ENCODE data around the gene HMOX1. TPM values are rescaled to one million over a fixed set of nuclear protein-coding genes. Genes with fewer than 3 reads are reported as not detected.

Gene HMOX1
- total and polyA plus RNA-seq, 8 donors, result 2.2 to 106 (median 11.4) TPM; not detected in 1

DNA sequence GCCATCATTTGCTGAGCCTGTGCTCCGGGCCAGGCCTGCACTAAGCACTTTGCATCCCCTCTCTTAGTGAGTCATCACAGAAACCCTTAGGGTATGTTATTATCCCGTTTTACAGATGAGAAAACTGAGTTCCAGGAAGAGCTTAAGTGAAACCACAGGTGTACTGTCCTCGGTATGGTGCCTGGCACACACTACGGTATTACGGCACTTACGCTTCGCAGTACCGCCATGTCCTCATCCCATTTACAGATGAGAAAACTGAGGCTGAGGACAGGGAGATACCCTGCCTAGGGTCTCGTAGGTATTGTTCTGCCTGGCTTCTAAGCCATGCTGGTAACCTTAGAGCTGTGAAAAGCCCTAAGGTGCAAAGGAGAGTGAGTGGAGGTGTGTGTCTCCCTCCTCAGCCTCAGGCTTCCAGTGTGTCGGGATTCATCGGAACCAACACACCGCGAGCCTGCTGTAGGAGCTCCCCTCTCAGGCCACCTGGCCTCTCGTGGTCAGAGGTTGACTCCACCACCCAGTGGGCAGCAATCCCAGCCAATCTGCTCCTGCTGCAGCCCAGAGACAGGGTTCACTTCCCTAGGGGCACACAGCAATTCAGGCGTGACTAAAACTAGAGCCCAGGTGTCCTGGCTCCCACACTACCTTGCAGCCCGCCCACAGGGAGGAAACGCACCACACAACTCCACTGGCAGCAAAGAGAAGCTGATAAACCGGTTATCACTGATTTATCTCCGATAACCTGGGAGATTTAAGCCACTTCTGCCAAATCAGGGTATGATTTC lies 39.6 kb upstream of the HMOX1 start:
- WGBS, 5 donors, result 86 to 90% (median 88%) methylated on average over 18 to 19 of the region's 19 CpGs
- H3K36me3 ChIP-seq, result peaks cover 69 to 100% (median 99%) of the 10 kb centered on the region in 4 donors
- no peak overlapping the region for H3K4me3 ChIP-seq
- intact Hi-C loops (cut with DNase I; ENCODE audit: low total_unique reads), result no loop called here
- no peak for TF ChIP-seq EP300 (IDR thresholded peaks at IDR 0.05)
- TF ChIP-seq POLR2AphosphoS5 (IDR thresholded peaks at IDR 0.05), result no peak
- no peak for TF ChIP-seq POLR2A (IDR thresholded peaks at IDR 0.05)
- TF ChIP-seq, protein P1, sequence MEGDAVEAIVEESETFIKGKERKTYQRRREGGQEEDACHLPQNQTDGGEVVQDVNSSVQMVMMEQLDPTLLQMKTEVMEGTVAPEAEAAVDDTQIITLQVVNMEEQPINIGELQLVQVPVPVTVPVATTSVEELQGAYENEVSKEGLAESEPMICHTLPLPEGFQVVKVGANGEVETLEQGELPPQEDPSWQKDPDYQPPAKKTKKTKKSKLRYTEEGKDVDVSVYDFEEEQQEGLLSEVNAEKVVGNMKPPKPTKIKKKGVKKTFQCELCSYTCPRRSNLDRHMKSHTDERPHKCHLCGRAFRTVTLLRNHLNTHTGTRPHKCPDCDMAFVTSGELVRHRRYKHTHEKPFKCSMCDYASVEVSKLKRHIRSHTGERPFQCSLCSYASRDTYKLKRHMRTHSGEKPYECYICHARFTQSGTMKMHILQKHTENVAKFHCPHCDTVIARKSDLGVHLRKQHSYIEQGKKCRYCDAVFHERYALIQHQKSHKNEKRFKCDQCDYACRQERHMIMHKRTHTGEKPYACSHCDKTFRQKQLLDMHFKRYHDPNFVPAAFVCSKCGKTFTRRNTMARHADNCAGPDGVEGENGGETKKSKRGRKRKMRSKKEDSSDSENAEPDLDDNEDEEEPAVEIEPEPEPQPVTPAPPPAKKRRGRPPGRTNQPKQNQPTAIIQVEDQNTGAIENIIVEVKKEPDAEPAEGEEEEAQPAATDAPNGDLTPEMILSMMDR (IDR thresholded peaks at IDR 0.05), result no peak
- H3K27me3 ChIP-seq, result no peaks in the 10 kb centered on the region
- no peak for DNase-seq
- no peaks in the 10 kb centered on the region for H3K9me3 ChIP-seq
- H3K4me1 ChIP-seq, result no peaks in the 10 kb centered on the region
- H3K27ac ChIP-seq, result no peak overlapping the region

DNA sequence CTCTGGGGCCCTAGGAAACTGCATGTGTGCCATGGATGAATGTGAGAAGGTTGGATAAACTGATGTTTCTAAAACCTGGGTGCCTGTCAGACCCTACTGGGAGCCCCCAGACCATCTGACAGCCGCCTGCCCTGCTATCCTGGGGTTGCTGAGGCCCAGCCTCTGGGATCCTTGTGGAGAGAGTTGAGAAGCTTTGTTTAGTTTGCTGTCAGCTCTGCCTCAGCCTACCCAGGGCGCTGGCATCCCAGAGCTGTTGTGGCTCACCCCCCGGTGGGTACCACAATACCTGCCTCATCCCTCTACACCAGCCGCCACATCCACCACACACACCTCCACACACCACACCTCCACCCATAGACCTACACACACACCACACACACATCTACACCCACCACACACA lies 38.5 kb upstream of the HMOX1 start:
- intact Hi-C loops (cut with DNase I; ENCODE audit: low total_unique reads), result no loop called here

DNA sequence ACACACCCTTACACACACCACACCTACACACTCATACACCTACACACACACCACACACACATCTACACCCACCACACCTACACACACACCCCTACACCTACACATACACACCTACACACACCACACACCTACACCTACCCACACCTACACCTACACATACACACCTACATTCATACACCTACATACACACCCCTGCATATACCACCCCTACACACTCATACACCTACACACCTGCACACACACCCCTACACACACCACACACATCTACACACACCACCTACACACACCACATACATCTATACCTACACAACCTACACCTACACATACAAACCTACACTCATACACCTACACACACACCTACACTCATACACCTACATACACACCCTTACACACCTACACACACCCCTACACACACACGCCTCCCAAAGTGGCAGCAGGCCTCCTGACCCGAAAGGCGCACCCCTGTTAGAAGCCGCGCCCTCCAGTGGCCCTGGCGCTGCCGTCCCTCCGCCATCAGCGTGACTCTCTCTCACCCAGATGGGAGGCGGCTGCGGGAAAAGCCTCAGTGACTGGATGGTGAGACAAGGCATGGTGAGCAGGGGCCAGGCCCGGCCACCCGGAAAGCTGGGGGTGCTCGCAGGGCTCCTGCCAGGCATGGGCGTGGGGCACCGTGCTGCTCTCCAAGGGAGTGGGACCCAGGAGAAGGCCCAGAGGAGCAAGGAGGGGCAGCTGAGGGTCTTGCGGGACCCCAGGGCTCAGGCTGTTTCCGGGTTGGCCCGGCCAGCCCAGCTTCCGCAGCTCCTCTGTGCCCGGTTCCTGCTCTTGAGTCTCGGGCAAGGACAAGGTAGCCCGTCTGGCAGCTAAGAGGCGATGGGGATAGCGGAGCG lies 37.0 kb upstream of the HMOX1 start:
- no peaks in the 10 kb centered on the region for H3K9me3 ChIP-seq
- no peak for DNase-seq
- no peak overlapping the region for H3K27ac ChIP-seq
- 96 to 98% (median 97%) methylated on average over 11 to 26 of the region's 26 CpGs for WGBS, 5 donors
- no peak overlapping the region for H3K4me3 ChIP-seq
- intact Hi-C loops (cut with DNase I; ENCODE audit: low total_unique reads), result no loop called here
- H3K4me1 ChIP-seq, result no peaks in the 10 kb centered on the region
- peaks cover 49 to 98% (median 97%) of the 10 kb centered on the region in 4 donors for H3K36me3 ChIP-seq
- no peak for TF ChIP-seq EP300 (IDR thresholded peaks at IDR 0.05)
- no peak for TF ChIP-seq POLR2A (IDR thresholded peaks at IDR 0.05)
- no peak for TF ChIP-seq POLR2AphosphoS5 (IDR thresholded peaks at IDR 0.05)
- TF ChIP-seq, protein P1 (IDR thresholded peaks at IDR 0.05), result no peak
- H3K27me3 ChIP-seq, result no peaks in the 10 kb centered on the region

More for the DNA sequence above, 38.5 kb upstream of the HMOX1 start:
- H3K4me3 ChIP-seq, result no peak overlapping the region
- no peaks in the 10 kb centered on the region for H3K27me3 ChIP-seq
- H3K36me3 ChIP-seq, result peaks cover 62 to 100% (median 99%) of the 10 kb centered on the region in 4 donors
- TF ChIP-seq, protein P1 (IDR thresholded peaks at IDR 0.05), result no peak
- TF ChIP-seq POLR2AphosphoS5 (IDR thresholded peaks at IDR 0.05), result no peak
- no peak for TF ChIP-seq EP300 (IDR thresholded peaks at IDR 0.05)
- no peak for TF ChIP-seq POLR2A (IDR thresholded peaks at IDR 0.05)
- DNase-seq, result no peak
- 91 to 99% (median 94%) methylated on average over 4 of the region's 4 CpGs for WGBS, 5 donors
- H3K4me1 ChIP-seq, result no peaks in the 10 kb centered on the region
- no peaks in the 10 kb centered on the region for H3K9me3 ChIP-seq
- no peak overlapping the region for H3K27ac ChIP-seq

DNA sequence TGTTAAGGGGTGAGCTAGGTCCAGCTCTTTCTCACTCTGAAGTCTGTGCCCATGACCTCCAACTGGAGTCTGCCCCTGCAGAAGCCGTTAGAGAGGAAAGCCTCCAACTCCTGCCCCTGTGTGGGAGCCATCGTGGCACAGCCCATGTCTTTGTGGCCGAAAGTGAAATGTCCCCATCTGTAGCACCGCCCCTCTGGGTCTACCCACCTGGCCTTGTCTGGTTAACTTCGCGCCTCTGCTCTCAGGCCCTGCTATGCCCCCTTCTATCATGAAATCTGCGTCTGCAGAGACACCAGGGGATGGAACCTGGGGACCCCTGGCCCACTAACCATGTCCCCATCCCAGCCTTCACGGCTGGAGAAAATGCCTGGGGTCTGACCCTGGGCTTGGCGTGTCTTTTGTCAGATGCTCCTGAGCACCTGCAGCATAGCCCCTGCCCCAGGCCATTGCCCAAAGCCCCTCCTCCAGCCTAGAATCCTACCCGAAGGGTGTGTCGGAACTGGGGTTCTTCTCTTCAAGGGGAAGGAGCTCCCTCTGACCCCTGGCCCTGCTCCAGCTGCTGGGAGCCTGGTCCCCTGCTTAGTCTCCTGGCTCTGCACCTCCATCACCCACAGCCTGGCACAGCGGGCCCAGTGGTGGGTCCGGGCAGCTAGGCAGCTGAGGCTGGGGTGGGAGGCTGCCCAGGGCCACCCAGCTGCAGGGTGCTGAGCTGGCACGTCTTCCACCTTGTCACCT lies 35.8 kb upstream of the HMOX1 start:
- no peaks in the 10 kb centered on the region for H3K9me3 ChIP-seq

More for the DNA sequence above, 35.8 kb upstream of the HMOX1 start:
- H3K27ac ChIP-seq, result no peak overlapping the region
- 91 to 97% (median 92%) methylated on average over 10 to 14 of the region's 14 CpGs for WGBS, 5 donors
- intact Hi-C loops (cut with DNase I; ENCODE audit: low total_unique reads), result no loop called here
- H3K36me3 ChIP-seq, result peaks cover 45 to 86% (median 86%) of the 10 kb centered on the region in 4 donors
- H3K27me3 ChIP-seq, result no peaks in the 10 kb centered on the region
- no peak for DNase-seq
- TF ChIP-seq EP300 (IDR thresholded peaks at IDR 0.05) (no peak), POLR2AphosphoS5 (IDR thresholded peaks at IDR 0.05) (no peak), POLR2A (IDR thresholded peaks at IDR 0.05) (no peak)
- TF ChIP-seq, protein P1 (IDR thresholded peaks at IDR 0.05), result no peak
- H3K4me3 ChIP-seq, result no peak overlapping the region
- H3K4me1 ChIP-seq, result peaks cover 1 to 10% (median 7%) of the 10 kb centered on the region in 4 donors
